Stimulated activated CD4-positive, alpha-beta T cell treated with anti-CD3 and anti-CD28 coated beads, Interleukin-15, amount 100 ng/mL, for 24 hours (primary cell): Measurements from ENCODE around the gene COX17.

Experiments
- DNase-seq: peaks from one replicate; pipeline ENCODE4 v3.0.0-alpha.2; 2020

Gene COX17

DNA sequence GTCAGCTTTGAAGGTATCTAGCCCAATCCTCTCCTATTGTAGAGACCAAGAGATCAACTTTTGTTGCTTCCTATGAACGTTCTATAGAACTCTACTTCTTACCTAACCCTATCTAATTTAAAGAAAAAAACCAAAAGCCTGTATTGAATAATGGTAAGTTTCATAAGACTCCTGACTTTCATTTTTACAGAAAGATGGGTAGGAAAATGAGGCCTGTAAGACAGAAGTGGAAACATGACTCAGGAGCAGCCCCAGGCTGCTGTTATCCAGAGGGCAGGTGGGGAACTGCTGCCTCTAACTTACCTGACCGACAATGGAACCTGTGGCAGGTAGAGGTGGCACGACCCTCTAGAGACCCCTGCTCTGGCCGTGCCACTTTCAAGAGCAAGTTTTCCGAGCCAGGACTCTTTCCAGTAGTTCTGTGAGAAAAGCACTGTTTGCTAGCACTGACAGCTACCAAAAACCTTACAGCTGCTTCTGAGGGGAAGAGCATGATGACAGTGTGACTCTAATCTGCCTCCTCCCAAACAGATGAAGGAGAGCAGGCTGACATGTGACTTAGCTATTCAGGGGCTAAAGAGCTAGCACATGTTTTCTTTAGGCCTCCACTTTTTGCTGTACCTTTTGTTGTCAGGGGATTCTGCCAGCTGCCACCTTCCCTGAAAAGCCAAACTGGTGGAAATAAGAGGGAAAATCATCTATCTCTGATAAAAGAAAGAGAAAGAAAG is 34.3 kb downstream of the COX17 start:
- peak; percentile 27 for DNase-seq

DNA sequence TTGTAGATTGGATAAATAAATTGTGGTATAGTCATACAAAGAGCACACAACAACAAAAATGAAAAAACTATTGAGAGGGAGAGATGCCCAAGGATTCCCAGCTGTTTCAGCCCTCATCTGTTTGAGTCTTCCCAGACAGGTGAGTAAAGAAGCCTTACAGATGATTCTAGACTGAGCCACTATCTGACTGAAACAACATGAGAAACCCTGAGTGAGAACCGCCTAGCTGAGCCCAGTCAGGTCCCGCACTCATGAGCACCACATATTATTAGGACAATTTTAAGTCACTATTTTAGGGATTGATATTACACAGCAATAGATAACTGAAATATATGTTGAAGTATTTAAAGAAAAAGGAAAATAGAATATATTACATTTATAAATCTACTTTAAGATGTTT is 35.8 kb downstream of the COX17 start:
- no peak for DNase-seq

DNA sequence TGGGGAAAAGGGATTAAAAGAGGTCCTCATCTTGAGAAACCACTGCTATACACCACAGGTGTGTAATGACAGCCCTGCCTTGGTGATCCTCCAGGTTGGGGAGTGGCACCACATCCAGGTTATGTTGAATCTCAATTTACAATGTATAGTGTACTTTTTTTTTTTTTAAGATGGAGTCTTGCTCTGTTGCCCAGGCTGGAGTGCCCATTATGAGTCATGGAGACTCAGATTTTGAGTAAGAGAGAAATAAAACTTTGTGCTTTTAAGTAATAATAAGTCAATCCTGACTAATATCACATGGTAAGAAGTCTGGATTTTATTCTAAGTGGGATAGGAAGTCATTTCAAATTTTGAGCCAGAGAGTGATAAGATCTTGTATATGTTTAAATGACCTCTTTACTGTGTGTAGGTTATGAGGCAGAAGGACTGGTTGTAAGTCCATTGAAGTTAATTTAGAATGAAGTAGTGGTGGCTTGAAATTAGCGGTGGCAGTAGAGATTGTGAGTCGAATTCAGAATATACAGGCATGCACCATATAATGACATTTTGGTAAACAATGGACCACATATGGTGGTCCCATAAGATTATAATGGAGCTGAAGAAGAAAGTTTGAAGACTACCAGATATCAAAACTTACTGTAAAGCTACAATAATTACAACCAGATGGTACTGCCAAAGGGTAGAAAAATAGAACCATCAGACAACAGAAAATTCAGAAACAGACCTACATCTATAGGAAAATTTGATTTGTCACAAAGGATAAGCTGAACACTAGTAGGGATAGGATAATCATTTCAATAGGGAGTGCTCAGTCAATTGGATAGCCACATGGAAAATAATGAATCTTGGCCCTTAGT is 37.5 kb downstream of the COX17 start:
- DNase-seq: peak; percentile 27

DNA sequence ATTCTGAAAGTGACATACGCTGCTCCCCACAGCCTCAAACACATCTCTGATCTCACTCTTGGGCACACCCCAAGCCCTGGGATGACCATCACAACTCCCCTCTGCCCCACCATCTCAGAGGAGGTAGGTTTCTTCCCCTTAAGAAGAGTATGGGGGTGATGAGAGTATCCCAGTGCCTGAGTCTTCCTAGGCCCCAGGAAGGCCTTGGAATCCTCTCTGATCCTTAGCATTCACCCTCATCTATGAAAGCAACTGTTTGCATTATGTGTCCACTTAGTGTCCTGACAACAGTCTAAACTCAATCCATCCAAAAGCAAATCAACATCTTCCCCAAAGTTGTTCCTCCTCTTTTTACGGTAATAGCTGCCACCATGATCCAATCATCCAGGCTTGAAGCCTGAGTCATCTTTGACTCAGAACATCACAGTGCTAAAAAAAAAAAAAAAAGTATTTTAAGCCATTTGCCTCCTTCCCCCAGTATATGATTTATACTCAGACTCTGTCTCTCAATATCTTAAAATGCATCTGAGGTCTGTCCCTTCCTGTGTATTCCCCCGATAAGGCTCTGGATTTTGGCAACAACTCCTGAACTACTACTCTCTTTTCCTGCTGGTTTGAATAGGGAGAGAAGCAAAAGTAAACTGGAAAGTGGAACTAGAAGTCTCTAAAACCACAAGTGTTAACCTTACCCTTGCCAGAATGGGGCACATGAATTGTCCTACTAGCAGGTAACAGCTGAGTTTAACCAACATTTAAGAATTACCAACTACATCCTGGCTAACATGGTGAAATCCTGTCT is 39.3 kb downstream of the COX17 start:
- DNase-seq: peak; percentile 9

DNA sequence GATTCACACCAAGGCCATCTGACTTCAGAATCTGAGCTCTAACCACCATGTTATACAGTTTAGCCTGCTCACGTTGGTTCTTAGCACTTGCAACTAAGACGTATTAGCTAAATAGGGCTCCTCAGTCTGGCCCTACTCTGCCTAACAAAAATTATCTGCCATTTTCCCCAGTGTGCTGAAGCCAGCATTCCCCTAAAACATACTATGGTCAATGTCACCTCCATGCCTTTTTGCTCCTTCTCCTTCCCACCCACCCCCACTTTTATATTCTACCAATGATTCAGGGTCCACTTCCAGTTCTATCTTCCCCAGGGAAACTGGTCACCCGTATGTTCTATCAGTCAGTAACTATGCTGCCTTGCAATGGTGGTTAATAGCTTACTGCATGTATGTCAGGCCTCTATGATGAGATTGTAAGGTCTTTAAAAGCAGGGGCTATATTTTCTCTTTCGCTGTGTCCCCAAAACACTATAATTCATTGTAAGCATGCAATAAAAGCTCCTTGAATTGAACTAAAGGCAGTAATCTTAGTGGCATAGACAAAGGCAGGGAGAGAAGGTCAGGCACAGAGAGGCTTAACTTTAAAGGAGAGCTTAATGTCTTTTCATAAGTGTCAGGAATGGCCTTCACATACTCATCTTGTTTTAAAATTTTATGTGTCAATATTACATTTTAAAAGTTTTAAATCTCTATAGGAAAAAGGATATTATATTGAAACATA is 40.2 kb downstream of the COX17 start:
- DNase-seq: no peak

DNA sequence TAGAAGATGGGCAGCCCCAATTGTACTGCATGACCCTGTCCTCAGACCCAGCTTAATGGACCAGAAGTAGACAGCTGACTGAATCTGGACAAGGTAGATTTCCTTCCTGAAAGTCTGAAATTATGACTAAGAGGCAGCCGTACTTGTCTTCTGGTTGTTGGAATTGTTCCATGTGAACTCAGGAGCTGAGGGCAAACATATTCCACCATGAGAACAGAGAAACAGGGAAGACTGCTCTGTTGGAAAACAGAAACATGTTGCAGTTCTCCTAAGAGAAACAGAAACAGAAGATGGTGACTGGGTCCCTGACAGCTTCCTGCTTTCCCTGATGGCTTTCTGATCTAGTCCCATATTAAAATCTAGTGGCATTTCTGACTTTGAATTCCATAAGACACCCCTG is 41.0 kb downstream of the COX17 start:
- DNase-seq: no peak

DNA sequence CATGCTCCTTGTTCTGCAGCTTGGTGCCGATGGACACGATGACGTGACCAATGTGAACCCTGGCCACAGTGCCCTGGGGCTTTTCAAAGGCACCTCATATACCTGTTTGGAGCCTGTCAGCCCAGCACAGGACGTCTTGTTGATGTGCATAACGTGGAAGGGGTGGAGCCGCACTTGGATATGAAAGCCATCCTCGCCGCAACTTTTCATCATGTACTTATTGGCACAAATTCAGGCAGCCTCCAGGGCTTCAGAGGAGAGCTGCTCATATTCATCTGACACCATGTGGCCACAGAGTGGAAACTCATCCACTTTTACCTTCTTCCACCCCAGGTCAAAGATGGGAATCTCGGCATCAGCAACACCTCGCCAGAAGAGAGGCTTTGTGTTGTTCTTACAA is 41.5 kb downstream of the COX17 start:
- no peak for DNase-seq

DNA sequence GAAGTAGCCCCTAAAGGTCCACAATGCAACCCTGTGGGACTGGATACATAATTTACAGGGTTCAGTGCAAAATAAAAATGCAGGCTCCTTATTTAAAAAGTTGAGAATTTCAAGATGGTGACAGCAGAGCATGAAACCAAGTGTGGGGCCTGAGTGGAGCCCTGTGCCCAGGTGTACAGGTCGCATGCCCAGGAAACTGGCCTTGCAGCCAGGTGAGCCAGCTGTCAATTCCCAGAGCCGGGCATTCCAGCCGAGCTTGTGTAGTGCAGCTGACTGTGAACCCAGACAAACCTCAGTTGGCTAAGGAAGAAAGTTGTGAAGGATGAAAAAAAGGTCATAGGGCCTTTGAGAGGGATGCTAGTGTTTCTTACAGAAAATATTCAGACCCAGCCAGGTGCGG is 44.4 kb downstream of the COX17 start:
- no peak for DNase-seq

DNA sequence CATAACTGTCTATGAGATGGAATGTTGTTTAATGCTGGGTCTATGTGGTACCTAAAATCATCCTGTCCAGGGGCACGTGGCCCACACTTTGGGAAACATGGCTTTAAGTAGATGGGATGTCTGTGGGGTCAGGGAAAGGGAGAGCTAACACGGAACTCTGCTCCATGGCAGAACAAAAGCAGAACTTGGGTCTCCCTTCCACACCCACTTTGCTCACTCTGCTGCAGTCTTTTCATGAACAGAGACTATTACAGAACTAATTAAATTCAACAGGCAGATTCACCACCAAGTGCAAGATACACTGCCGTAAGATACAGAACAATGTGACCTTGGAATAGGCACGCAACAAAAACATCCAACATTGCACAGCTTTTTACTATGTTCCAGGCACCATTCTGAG is 45.0 kb downstream of the COX17 start:
- no peak for DNase-seq

DNA sequence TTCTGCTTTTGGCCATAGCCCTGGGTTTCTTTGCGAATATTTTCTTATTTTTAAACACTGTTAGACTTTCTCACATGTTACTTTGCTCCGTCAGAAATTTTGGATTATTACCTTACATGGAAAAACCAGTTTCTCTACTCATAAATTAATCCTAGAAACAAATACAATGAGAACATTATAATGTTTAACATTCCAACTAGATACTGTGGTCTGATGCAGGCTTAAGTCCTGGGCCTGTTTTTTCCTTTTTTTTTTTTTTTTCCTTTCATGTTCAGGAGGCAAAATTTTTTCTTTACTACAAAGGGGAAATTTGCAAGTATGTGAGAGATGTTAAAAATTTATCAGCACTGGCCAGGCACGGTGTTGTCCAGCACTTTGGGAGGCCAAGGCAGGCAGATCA is 45.7 kb downstream of the COX17 start:
- no peak for DNase-seq

DNA sequence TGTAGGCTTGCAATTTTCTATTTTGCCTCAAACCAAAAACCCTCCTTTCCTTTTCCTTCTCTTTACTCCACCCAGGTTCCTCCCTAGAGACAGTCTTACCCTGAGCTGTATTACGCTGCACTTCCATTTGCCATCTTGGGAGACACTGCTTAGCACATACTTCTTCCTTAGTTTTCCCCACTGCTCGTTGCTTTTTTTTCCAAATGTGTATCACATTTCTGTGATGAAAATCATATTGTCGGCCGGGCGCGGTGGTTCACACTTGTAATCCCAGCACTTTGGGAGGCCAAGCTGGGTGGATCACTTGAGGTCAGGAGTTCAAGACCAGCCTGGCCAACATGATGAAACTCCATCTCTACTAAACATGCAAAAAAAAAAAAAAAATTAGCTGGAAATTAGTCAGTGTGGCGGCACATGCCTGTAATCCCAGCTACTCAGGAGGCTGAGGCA is 46.3 kb downstream of the COX17 start:
- DNase-seq: no peak

DNA sequence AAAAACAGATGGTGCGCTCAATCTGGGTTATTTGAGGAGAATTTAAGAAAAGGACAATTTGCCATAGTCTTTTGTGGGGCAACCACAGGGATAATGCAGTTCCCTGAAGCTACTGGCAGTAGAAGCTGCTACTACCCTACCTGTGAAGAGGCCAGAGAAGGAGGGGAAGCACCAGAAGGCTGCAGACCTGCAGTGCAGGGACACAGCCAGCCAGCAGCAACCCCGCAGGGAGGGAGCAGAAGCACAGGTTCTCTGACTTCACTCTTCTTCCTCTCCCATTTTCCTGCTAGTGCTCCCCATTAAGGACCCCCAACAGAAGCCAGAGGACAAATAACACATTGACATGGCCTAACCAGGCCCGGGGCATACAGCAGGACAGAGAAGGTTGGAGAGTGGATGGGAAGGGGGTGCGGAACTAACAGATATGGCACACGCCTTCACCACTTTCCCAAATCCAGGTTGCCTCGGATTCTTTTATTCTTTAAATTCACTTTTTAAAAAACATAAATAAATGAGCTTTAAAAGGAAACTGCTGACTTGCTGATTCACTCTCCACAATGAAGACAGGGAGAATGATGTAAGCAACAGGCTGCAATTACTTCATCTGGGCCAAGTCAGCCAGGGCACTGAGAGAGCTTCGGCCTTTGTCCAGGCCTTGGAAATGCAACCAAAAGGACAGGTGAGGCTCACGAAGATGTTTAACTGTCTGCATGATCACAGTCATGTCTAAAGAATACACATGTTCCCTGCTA is 46.9 kb downstream of the COX17 start:
- DNase-seq: no peak

DNA sequence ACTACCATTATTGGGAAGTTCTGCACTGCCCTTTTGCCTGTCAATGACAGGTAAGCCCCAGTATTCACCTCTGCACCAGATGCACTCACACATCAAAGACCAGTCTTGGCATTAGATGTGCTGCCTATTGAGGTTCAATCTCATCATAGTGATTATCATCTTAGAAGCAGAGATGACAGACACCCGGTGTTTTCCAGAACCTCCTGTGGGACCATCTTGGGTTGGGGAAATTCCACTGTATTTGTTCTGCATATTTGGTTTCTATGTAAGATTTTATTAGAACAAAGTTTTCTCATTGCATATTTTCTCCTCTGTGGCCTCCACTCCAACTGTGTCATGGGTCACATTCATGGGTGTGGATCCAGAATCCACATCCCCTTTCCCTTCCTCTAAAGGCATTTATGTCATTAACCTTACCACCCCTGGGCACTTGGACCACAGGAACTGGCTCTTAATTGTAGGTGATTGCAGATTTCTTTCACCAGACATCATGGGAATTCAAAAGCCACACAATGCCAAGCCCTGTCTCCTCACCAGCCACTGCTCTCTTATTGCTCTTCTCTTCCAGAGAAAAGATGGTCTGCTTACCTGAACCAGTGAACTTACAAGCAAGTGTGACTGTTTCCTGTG is 48.3 kb downstream of the COX17 start:
- no peak for DNase-seq

DNA sequence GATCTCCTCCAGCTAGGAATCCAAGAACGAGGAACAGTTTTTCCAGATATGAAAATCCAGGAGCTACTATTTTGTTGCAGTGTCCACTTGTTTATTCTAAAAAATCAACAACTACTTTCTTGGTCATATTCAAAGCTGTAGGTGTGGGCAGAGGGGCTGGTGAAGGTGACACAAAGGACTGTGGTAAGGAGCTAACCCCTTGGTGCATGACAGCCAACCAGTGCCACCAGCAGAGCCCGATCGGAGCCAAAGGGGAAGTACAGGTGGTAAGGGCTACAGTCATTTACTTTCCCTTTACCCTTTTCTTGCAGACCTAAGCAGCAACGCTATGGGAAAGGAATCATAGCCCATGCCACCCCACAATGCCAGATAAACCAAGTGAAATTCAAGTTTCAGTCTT is 48.8 kb downstream of the COX17 start:
- peak; percentile 23 for DNase-seq

DNA sequence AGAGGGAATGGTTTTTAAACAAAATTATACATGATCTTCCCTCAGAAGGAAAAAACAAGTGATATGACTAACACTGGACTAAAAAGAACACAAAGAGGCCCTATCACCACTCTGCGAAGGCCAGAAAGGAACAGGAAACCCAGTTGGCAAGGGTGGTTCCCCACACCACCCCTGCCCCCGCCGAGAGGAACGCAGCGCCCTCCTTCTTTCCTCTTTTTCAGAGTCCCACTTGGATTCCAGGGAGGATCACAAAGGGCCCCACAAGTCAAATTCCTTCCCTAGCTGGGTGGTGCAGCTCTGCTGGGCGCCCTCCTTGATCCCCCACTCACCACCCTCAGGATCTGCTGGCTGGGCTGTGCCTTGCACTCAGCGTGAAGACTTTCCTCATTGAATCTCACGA is 49.7 kb downstream of the COX17 start:
- DNase-seq: peak; percentile 20

DNA sequence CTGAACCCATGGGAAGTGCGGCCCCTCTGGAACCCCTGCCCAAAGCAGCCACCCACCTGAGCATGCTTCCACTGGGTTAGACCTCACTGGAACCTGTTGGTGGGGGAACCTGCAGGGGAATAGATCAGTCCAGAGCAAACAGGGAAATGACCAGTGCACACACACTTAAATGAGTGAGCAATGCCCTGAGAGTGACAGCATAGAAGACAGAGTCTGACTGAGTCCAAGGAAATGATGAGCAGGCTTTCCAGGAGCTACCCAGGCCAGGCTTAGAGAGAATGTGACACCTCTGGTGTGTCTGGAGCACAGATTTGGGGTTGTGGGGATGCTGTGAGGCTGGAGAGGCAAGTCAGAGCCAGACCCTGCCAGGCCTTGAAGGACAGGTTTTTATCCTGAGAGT is 51.0 kb downstream of the COX17 start:
- DNase-seq: no peak

DNA sequence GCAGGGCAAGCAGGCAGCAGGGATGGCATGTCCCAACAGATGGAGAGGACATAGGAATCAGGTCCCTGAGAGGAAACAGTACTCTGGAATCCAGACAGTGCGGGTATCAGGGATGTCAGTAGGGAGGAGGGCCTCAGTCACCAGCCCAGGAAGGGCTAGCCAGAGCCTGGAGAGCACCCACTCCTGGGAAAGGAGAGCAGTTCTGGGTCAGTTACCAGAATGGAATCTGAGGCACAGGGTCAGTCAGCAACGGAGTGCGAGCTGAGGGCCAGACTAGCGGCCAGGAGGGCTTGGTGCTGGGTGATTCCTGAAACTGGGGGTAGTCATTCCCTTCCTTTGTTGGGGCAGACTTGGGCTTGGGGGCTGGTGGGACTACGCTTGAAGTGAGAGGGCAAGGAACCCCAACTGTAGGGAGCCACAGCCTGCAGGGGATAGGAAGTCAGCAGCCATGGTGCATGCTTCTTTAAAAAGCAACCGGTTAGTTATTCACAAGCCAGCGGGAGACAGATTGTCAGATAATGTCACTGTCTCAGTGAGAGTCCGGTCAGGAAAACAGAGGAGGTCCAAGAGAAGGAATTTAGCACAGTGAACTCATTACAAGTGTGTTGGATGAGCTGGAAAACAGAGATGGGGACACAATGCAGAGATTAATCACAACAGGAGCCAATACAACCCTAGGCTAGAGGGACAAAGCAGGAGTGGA is 51.6 kb downstream of the COX17 start:
- no peak for DNase-seq

DNA sequence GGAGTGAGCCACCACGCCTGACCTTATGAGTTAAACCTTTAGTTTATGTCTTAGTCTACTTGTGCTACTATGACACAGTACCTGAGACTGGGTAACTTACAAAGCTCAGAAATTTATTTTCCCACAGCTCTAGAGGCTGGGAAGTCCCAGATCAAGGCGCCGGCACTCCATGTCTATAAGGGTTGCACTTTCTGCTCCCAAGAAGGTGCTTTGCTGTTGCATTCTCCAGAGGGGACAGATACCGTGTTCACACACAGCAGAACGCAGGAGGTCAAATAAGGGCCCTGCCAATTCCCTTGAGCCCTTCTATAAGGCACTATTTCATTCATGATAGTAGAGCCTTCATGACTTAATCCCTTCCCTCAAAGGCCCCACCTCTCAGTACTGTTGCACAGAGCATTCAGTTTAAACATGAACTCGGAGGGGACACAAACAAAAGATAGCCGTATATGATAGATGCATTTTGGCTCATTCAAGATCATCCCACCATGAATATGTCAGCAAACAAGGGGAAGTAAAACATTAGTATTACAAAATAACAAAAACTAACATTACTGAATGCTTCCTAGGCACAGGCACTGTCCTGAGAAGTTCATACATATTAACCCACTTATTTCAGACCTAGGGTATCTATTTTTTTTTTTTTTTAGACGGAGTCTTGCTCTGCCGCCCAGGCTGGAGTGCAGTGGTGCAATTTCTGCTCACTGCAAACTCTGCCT is 53.0 kb downstream of the COX17 start:
- DNase-seq: no peak

DNA sequence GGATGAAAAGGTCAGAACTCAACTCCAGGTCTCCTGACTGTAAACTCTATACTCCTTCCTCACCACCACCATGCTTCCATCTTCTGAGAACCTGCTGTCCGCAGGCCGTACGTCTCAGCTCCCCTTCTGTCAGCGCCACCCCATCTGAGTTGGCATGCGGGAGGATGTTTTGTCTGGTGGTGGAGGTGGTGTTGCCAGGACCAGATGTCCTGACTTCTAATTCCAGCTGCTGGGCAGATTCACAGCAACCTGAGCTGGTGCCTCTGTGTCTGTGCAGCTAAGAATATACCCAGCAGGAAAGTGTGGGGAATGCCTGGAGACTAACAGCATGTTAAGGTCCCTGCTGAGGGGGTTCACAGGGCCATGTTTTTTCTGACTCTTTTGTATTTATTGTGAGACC is 56.3 kb downstream of the COX17 start:
- no peak for DNase-seq
